ENCODE data around the gene LRP8.

Gene LRP8

GRCh38 chr1:53259932-53260331, 67.9 kb downstream of the LRP8 start:
- no peak for DNase-seq (ENCODE audit: low read depth)

DNA sequence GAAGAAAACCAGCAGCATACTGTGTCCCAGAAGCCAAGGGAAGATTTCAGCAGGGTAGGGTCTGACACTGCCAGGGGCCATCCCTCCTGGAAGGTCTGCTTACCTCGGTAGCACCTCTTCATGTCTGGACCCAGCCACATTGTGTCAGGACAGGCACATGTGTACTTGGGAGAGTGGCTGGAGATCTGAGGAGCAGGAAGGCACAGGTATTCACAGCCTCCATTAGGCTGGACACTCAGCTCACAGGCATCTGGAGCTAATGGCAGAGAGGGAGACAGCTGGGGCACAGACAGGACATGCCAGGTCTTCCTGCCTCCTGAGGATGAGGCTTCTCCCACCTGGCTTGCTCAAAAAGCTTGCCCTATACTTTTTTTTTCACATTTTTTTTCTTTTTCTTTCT, 69.7 kb downstream of the LRP8 start:
- no peak for DNase-seq (ENCODE audit: low read depth)

- no peak for DNase-seq (ENCODE audit: low read depth)
These were observed 70.3 kb downstream of the LRP8 start for GRCh38 chr1:53257454-53258081.

DNA sequence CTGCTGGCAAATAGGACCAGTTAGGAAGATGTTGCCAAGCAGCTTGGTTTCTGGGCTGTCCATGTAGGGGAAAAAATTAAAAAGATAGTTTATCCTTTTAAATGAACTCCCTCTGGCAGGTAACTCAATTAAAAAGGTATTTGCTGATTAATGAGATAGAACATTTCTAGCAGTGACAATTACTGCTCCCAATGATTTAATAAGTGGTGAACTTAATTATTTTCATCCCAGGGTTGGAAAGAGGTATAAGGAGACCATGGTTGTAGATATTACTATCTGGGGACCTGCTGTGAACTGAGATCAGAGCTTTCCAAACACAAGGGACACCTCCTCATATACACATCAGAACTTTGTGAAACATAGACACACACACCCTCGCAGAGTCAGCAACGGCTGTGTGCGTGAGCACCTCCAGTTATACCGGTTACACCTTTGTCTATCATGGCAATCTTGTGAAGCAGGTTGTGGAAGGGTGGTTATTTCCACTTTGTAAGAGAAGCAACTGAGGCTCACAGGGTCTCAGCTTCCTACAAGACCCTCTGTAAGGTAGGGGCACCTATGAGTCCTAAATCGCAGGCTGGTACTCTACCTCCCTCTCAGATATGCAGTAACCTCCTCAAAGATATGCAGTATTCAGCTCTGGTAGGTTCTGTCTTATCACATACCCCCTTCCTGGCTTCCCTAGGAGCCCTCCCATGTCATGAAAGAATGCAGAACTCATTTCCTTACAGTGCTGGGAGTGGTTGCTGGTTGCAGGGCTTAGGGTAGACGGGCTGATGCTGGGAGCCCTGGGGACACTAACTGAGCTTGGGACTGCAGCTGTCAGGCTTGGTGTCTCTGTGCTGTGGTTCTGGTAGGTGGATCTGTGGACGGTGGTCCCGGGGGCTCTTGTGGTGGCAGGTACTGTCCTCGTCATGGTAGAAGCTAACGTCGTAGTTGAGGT, 71.1 kb downstream of the LRP8 start:
- DNase-seq (ENCODE audit: low read depth): no peak

- DNase-seq (ENCODE audit: low read depth): no peak
These were observed 72.8 kb downstream of the LRP8 start for GRCh38 chr1:53255031-53255430.

DNA sequence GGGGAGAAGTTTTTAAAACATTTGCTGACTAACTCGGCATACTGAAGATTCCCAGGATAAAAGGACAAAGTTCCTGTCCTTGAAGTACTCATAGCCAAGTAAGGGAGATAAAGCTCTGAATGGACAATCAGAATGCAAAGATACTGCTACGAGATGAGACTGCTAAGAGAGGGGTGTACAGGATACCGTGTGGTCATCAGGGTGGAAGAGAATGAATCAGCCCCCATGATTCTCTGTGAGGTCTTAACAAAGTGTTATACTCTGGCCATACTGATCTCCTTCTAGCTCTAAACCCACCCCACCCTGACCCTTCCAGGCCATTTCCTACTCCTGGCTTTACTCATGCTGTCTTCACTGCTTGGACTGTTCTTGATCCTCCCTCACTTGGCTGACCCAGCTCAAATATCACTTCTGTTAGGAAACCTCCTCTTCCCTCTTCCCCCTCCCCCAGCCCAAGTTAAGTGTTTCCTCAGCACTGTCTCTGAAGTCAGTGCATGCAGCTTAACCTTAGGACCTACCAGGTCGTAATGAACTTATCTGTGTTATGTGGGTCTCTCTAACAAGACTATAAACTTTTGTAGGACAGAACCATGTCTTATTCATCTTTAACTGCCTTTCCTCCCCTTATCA, 73.7 kb downstream of the LRP8 start:
- no peak for DNase-seq (ENCODE audit: low read depth)

DNA sequence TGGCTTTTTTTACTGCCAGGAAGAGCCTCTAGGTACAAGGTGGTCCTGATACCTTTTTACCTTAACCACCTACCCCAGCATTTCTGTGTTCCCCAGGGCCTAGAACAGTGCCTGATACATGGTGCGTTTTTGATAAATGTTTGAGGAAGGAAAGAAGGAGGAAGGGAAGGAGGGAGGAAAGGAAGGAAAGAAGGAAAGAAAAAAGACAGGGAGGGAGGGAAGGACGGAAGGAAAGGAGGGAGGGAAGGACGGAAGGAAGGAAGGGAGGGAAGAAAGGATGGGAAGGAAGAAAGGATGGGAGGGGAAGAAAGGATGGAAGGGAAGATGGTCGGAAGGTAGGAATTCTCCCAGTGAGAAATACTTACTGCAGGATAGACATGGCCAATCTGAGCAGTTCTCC, 77.5 kb downstream of the LRP8 start:
- DNase-seq (ENCODE audit: low read depth): no peak

- no peak for DNase-seq (ENCODE audit: low read depth)
These were observed 78.2 kb downstream of the LRP8 start for GRCh38 chr1:53249706-53250105.

- DNase-seq (ENCODE audit: low read depth): no peak
These were observed 81.4 kb downstream of the LRP8 start for GRCh38 chr1:53246261-53247134.

GRCh38 chr1:53244141-53244540, 83.7 kb downstream of the LRP8 start:
- DNase-seq (ENCODE audit: low read depth): no peak

DNA sequence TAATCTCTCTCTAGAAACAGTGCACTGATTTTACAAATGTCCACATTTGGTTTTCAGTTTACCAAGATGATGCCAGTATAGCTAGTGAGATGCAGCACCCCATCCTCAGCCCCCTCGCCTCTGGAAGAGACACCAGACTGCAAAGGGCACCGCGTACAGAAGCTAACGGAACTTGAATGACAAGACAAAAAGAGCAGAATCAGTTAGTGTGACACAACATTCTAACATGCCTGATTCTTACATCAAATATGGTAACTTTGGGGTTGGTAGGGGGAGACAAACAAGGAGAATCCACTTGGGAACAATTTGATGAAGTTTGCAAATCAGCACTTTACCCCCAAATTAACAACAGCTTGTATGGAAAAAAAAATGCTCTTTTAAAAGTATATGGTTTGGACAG, 85.5 kb downstream of the LRP8 start:
- DNase-seq (ENCODE audit: low read depth): no peak

GRCh38 chr1:53241828-53242227, 86.0 kb downstream of the LRP8 start:
- DNase-seq (ENCODE audit: low read depth): no peak

DNA sequence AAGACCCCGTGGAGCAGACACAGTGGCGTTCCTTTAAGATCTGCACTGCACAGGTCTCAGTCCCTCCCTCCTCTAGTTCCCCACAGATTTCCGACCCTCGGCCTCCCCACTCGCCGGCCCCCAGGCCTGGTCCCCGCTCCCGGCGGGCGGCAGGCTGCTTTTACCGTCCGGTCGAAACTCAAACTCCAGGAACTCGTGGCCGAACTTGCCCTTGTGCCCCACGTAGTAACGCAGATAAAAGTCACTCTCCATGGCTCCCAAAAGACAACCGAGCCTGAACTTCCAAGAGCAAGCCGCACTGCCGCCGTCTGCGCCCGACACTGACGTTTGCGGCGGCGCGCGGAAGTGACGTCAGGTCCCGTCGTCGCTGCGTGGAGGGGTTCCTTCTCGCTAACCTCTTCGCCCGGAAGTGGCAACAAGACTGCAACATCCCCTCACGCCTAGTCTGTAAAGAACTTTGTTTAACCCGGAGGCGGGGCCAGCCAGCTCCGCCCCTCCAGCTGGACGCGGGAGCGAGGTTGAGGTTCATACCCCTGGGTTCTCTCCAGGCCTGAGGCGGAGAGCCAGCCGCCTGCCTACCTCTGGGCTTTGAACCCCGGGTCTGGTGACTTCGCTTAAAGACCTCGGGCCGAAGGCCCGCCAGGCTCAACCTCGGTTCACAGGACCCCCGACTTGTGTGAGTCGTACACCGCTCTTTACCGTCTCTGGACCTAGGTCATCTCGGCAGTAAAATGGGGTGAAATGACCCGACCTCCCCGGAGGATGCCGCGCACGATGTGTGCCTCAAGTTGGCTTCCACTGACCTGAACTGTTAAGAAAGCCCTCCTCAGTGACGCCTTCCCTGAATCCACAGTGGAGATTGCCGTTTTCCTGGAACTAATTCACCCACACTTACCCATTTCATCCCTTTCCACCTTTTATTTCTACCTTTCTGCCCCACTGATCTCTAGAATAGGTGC, 89.4 kb downstream of the LRP8 start, which contains the start of gene MAGOH:
Gene MAGOH, minus strand, starts transcription at position 322 of the 959 bp plus-strand sequence. Its CDS starts 70 bp downstream, at position 252.
- DNase-seq (ENCODE audit: low read depth): peak; percentile 93

- DNase-seq (ENCODE audit: low read depth): no peak
These were observed 90.2 kb downstream of the LRP8 start for GRCh38 chr1:53237638-53238037.

GRCh38 chr1:53220962-53221286, 106.9 kb downstream of the LRP8 start:
- no peak for DNase-seq (ENCODE audit: low read depth)

GRCh38 chr1:53220171-53220961, 107.5 kb downstream of the LRP8 start, which contains the start of gene CZIB:
CZIB (minus strand) TSS chr1:53220634; CDS start chr1:53220575, 59 bp downstream.
- peak; percentile 81 for DNase-seq (ENCODE audit: low read depth)

DNA sequence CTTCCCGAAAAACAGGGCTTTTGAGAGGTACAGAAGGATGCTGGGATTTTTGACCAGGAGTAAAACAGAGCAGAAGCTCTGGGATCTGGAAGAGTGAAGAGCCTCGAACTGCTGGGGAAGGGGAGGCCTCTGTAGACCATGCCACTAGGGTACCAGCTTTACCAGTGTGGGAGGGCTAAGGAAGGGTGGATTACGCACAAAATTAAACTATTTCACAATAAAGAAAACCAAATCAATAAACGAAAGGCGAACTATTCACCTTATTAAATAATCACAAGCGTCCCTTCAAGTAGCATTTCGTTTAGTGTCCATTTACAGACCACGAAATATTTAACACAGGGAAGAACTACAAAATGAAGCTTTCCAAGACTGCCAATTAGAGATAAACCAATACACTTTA, 108.2 kb downstream of the LRP8 start:
- no peak for DNase-seq (ENCODE audit: low read depth)

DNA sequence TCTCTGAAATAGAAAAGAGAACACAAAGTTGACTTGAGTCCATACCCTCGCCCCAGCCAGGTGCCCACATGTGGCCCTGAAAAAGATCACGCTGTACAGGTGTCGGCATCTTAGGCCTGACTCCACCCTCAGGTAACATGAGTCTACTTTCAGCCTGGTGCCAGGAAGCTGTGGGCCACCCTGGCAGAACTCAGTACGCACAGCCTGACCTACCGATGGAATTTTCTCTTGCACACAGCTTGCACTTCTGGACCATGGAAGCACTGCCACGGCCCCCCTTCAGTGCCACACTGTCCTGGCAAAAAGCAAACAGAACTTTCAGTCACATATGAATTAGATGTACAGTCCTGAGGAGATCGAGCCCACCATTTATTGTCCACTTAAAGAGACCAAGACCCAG, 109.7 kb downstream of the LRP8 start:
- no peak for DNase-seq (ENCODE audit: low read depth)

DNA sequence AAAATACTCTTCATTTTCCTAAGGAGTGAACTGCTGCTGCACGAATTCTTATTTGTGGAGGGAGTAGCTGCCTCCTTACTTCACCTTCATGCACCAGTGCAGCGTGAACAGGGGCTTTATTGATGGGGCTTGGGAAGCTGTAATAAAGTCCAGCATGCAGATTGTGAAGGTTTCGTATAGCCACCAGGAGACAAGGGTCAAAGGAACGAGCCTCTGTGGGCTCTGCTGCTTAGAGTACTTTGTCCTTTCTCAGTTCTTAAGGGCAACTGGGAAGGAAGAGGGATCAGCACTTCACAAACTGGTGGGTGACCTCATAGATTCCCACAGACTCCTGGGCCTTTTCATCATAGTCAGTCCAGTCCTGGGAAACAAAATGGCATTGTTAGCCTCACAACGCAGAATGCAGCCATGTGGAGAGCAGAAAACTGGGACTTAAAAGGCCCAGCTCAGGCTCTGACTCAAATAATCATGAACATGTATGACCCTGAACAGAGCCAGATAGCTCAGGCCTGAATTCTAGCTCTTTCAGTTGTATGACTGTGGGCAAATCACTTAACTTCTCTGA, 113.4 kb downstream of the LRP8 start:
- no peak for DNase-seq (ENCODE audit: low read depth)

DNA sequence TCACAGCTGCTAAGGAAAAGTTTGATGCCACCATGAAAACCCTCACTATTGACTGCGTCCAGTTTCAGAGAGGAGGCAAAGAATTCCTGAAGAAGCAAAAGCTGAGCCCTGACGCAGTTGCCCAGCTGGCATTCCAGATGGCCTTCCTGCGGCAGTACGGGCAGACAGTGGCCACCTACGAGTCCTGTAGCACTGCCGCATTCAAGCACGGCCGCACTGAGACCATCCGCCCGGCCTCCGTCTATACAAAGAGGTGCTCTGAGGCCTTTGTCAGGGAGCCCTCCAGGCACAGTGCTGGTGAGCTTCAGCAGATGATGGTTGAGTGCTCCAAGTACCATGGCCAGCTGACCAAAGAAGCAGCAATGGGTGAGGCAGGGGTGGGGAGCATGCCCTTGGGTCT, 116.9 kb downstream of the LRP8 start:
- no peak for DNase-seq (ENCODE audit: low read depth)

All from stimulated activated CD8-positive, alpha-beta memory T cell treated with anti-CD3 and anti-CD28 coated beads, Interleukin-15, amount 100 ng/mL, for 1 hour (primary cell).